Nephron (organoid): ENCODE data around the gene CLEC4G.

Experiments
- H3K27ac Mint-ChIP-seq, 3 experiments: 2 replicates each; pipeline ENCODE4 v1.8.0; 2020; ENCODE audit warnings: mixed read lengths in 3 of 3, mild to moderate bottlenecking in 2 of 3, moderate library complexity in 1 of 3
- H3K27me3 Mint-ChIP-seq: 2 replicates; pipeline ENCODE4 v1.8.0; 2021; ENCODE audit warnings: low read depth, mild to moderate bottlenecking, moderate library complexity, mixed read lengths
- H3K36me3 Mint-ChIP-seq: 2 replicates; pipeline ENCODE4 v1.8.0; 2020; ENCODE audit warnings: low read depth, mixed read lengths
- H3K4me1 Mint-ChIP-seq: 2 replicates; pipeline ENCODE4 v1.8.0; 2020; ENCODE audit warnings: mixed read lengths
- H3K4me3 Mint-ChIP-seq, 3 experiments: 2 replicates each; pipeline ENCODE4 v1.8.0; 2020; ENCODE audit warnings: mild to moderate bottlenecking in 3 of 3, mixed read lengths in 3 of 3, moderate library complexity in 2 of 3
- H3K9me3 Mint-ChIP-seq: 2 replicates; pipeline ENCODE4 v1.8.0; 2020; ENCODE audit warnings: mixed read lengths
- TF ChIP-seq, protein P1 (sequence below), 3 experiments: fragments of 200-600 bp; sonication (generic); IDR thresholded peaks; one replicate each; pipeline ENCODE4 v1.5.0; 2021; ENCODE audit warnings: antibody characterized with exemption in 3 of 3; ENCODE audit not compliant: unreplicated experiment in 3 of 3

Gene CLEC4G

GRCh38 chr19:7697721-7698287 is 34.1 kb downstream of the CLEC4G start:
- H3K27me3 Mint-ChIP-seq: peaks cover 30% of the 10 kb centered on the region
- H3K4me1 Mint-ChIP-seq: no peaks in the 10 kb centered on the region
- H3K27ac Mint-ChIP-seq: no peak overlapping the region
- H3K4me3 Mint-ChIP-seq: no peak overlapping the region
- no peaks in the 10 kb centered on the region for H3K36me3 Mint-ChIP-seq
- TF ChIP-seq, protein P1, sequence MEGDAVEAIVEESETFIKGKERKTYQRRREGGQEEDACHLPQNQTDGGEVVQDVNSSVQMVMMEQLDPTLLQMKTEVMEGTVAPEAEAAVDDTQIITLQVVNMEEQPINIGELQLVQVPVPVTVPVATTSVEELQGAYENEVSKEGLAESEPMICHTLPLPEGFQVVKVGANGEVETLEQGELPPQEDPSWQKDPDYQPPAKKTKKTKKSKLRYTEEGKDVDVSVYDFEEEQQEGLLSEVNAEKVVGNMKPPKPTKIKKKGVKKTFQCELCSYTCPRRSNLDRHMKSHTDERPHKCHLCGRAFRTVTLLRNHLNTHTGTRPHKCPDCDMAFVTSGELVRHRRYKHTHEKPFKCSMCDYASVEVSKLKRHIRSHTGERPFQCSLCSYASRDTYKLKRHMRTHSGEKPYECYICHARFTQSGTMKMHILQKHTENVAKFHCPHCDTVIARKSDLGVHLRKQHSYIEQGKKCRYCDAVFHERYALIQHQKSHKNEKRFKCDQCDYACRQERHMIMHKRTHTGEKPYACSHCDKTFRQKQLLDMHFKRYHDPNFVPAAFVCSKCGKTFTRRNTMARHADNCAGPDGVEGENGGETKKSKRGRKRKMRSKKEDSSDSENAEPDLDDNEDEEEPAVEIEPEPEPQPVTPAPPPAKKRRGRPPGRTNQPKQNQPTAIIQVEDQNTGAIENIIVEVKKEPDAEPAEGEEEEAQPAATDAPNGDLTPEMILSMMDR (IDR thresholded peaks at IDR 0.05; ENCODE audit: unreplicated experiment in 3 of 3): no peak
- no peaks in the 10 kb centered on the region for H3K9me3 Mint-ChIP-seq

DNA sequence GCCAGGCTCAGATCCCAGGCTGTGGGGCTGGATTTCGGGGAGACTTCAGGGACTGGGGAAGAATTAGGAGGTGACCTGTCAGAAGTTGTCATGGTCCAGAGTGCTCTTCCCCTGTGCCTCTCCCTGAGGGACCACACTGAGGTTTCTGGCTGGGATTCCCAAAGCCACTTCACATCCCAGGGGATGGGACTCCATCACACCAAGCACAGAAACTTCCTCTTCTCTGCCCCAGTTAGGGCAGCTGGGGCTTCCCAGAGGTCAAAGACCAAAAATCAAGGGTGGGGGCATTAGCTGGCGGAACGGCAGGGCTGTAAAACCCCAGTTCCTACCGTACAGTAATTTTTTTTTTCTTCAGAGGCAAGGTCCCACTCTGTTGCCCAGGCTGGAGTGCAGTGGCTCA is 37.4 kb downstream of the CLEC4G start:
- Mint-ChIP-seq H3K4me1 (no peaks in the 10 kb centered on the region), H3K27ac (no peak overlapping the region), H3K4me3 (no peak overlapping the region), H3K27me3 (peaks cover 27% of the 10 kb centered on the region), H3K36me3 (no peaks in the 10 kb centered on the region), H3K9me3 (no peaks in the 10 kb centered on the region)
- TF ChIP-seq, protein P1 (IDR thresholded peaks at IDR 0.05; ENCODE audit: unreplicated experiment in 3 of 3): no peak

- H3K27ac Mint-ChIP-seq: no peak overlapping the region
- H3K4me1 Mint-ChIP-seq: no peaks in the 10 kb centered on the region
- no peaks in the 10 kb centered on the region for H3K9me3 Mint-ChIP-seq
- peaks cover 9% of the 10 kb centered on the region for H3K27me3 Mint-ChIP-seq
- TF ChIP-seq, protein P1 (IDR thresholded peaks at IDR 0.05; ENCODE audit: unreplicated experiment in 3 of 3): no peak
- no peak overlapping the region for H3K4me3 Mint-ChIP-seq
- no peaks in the 10 kb centered on the region for H3K36me3 Mint-ChIP-seq
Observed at GRCh38 chr19:7692417-7693088, 39.4 kb downstream of the CLEC4G start.

DNA sequence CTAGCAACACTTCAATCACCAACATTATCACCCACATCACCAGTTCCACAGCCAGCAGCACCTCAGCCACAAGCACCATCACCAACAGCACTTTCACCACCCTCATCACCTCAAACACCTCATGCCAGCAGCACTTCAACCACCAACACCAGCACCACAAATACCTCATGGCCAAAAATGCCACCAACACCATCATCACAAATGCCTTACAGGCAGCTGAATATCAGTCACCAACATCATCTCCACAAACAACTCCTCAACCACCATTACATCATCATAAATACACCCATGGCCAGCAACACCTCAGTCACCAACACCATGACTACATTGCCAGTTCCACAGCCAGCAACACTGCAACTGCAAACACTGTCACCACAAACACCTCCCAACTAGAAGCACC is 40.4 kb downstream of the CLEC4G start:
- no peaks in the 10 kb centered on the region for H3K36me3 Mint-ChIP-seq
- TF ChIP-seq, protein P1 (IDR thresholded peaks at IDR 0.05; ENCODE audit: unreplicated experiment in 3 of 3): no peak
- H3K27me3 Mint-ChIP-seq: peaks cover 5% of the 10 kb centered on the region
- H3K27ac Mint-ChIP-seq: no peak overlapping the region
- H3K4me3 Mint-ChIP-seq: no peak overlapping the region
- no peaks in the 10 kb centered on the region for H3K4me1 Mint-ChIP-seq
- H3K9me3 Mint-ChIP-seq: no peaks in the 10 kb centered on the region

GRCh38 chr19:7690779-7691258 is 41.1 kb downstream of the CLEC4G start:
- Mint-ChIP-seq H3K4me1 (no peaks in the 10 kb centered on the region), H3K36me3 (no peaks in the 10 kb centered on the region), H3K27ac (no peak overlapping the region), H3K4me3 (no peak overlapping the region), H3K9me3 (no peaks in the 10 kb centered on the region), H3K27me3 (peaks cover 3% of the 10 kb centered on the region)
- TF ChIP-seq, protein P1 (IDR thresholded peaks at IDR 0.05; ENCODE audit: unreplicated experiment in 3 of 3): no peak

DNA sequence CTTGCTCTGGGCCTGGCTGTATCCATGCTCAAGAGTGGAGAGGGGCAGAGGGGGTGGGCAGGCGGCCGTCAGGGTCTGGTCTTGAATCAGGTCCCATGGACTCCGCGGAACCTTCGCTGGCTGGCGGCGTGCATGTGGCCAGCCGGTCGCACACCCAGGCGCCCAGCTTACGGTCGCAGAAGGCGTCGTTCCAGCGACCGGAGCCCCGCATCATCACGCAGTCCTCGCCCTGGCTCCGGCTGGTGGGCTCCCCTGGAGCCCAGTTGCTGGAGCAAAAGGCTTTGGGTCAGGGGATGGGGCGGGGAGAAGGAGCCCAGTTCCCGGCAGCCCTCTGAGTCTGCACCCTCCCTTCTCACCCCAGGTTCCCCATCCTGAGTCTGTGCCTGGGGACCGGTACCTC is 42.7 kb downstream of the CLEC4G start:
- Mint-ChIP-seq H3K36me3 (peaks cover 5% of the 10 kb centered on the region), H3K9me3 (no peaks in the 10 kb centered on the region), H3K4me1 (no peaks in the 10 kb centered on the region), H3K27ac (no peak overlapping the region), H3K4me3 (no peak overlapping the region), H3K27me3 (peaks cover 3% of the 10 kb centered on the region)
- TF ChIP-seq, protein P1 (IDR thresholded peaks at IDR 0.05; ENCODE audit: unreplicated experiment in 3 of 3): no peak
